Left renal pelvis (tissue), 4 donors: ENCODE measurements around the gene RNF217. TPM values are rescaled to one million over a fixed set of nuclear protein-coding genes. Genes with fewer than 3 reads are reported as not detected.
"Not testable (repeated sequence)": the region's sequence is repeated elsewhere in the genome, so short reads cannot be mapped to it uniquely, and the experiment has no call there.

Source experiments
- DNase-seq, 4 donors: peaks; one replicate each; pipeline ENCODE4 v3.0.0-alpha.2; 2013; ENCODE audit warnings: low read depth in 4 of 4, low spot score in 3 of 4
- polyA plus RNA-seq, 4 donors: library from polyadenylated mRNA; unstranded; fragments of 120-200 nt; gene quantifications; one replicate each; pipeline ENCODE4 v1.2.1, GENCODE V29; 2013; ENCODE audit not compliant: insufficient read length in 4 of 4

The RNF217 gene
- polyA plus RNA-seq, 4 donors = 14.8 to 18.4 (median 15.8) TPM

GRCh38 chr6:125116710-125117109 lies 154.5 kb downstream of the RNF217 start:
- no peak for DNase-seq

DNA sequence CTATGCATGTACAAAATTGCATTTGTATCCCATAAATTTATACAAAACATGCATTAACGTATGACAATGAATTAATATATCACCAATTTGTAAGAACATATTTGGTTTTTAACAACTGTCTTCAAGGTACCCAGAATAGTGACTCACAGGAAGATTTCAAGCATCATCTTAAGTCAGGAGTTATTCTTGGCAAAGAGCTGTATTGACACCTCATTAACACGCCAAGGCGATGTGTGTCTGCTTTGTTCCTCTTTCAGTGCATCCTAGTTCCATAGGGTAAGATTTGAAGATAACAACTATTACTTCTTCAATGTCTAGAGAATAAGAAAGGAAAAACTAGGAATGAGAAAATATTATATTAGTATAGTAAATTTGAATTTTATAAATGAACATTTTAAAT lies 155.6 kb downstream of the RNF217 start:
- no peak for DNase-seq

- DNase-seq = no peak
These were observed 157.9 kb downstream of the RNF217 start for GRCh38 chr6:125120054-125120590.

GRCh38 chr6:125121894-125122293 lies 159.7 kb downstream of the RNF217 start:
- DNase-seq = no peak

- no peak for DNase-seq
These were observed 160.8 kb downstream of the RNF217 start for GRCh38 chr6:125123051-125123450.

DNA sequence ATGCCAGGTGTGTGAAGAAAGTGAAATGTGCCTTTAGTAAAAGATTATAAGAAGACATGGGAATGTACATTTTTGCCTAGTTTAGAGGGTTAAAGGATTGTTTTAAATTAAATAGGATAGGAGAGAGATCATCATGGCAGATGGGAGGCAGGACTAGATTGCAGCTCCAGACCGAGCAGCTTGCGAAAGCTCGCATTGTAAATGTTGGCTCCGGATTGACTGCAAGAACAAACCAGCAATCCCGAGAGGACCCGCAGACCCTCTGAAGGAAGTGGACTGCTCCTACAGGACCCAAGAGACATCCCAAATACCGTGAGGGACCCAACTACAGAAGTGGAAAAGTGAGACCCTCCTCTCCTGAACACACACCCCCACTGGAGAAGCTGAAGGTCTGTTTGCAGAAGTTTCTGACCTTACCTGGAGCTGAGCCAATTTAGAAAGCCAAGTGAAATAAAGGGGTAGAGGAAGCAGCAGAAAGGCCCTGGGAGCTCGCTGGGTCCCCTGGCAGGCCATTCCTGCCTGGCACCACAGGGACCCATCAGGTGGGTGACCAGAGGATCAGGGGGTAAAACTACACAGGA lies 161.3 kb downstream of the RNF217 start:
- no peak for DNase-seq

- DNase-seq = no peak
These were observed 161.9 kb downstream of the RNF217 start for GRCh38 chr6:125124049-125124669.

GRCh38 chr6:125125856-125126255 lies 163.6 kb downstream of the RNF217 start:
- DNase-seq = not testable (repeated sequence)

GRCh38 chr6:125129354-125129753 lies 167.1 kb downstream of the RNF217 start:
- DNase-seq = no peak

GRCh38 chr6:125132058-125132457 lies 169.8 kb downstream of the RNF217 start:
- no peak for DNase-seq

DNA sequence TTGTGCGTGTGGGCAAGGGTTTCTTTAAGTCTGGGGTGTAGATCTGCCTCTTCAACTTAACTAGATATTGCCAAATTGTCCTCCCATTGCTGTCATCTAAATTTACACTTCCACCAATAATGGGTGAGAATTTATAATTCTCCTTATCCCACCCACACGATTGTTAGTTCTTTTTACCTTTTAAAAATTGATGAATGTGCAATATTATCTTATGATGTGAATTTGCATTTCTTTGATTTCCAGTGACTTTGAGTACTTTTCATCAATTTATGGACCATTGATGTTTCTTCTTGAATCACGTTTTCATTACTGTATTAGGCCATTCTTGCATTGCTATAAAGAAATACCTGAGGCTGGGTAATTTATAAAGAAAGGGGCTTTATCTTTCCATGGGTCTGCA lies 174.1 kb downstream of the RNF217 start:
- DNase-seq = no peak

- DNase-seq = no peak
These were observed 175.8 kb downstream of the RNF217 start for GRCh38 chr6:125138083-125138482.

DNA sequence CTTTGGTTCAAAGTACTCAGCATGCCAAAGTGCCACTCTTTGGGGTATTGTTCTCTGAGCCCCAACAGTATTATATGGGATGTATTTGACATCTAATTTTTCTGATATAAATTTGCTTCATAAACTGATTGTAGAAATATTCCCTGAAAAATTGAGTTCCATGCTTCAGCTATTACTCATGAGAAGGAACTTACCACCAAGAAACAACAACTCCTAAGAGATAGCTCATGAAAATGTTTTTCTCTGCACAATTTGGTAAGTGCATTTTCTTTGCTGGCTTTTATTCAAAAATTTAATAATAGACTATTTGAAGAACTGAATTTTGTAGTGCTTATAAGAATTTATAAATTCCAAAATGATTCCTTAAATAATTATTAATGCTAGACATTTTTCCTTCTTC lies 178.6 kb downstream of the RNF217 start:
- DNase-seq = no peak

Other genes with a start within 250 kb of the RNF217 start
- 100 to 1,000 TPM in 1 of 4 donors, 10 to 100 TPM in 2, 1 to 10 TPM in 1; 5.9 to 102 (median 87.0) TPM for gene TPD52L1, start 191.3 kb downstream of the RNF217 start, polyA plus RNA-seq